Endothelial cell of umbilical vein (primary cell): Measurements from ENCODE around the gene GALNT10. TPM values are rescaled to one million over a fixed set of nuclear protein-coding genes. Genes with fewer than 3 reads are reported as not detected.

Source experiments
- BruUV-seq: library from RNA; stranded (reverse); fragments of 400-500 nt; replicated peaks from 2 replicates; lab custom pipeline; 2021; lab: Mats Ljungman, UMichigan
- CTCF ChIA-PET: fragments of 300-600, 350-600 bp; sonication (Branson Sonifier 250); formaldehyde crosslinking; loops from one replicate; lab custom pipeline; 2021; ENCODE audit warnings: antibody characterized with exemption, inconsistent platforms; lab: Charles Lee
- POLR2A ChIA-PET: fragments of 300-600, 350-600 bp; sonication (Branson Sonifier 250); formaldehyde crosslinking; loops from one replicate; lab custom pipeline; 2021; ENCODE audit warnings: antibody characterized with exemption, inconsistent platforms; lab: Charles Lee
- DNase-seq: peaks from one replicate; pipeline ENCODE4 v3.0.0-alpha.2; 2011; ENCODE audit warnings: low read depth, low spot score
- FAIRE-seq: peaks from 2 replicates; lab custom pipeline; 2011; peaks lifted over from hg19 to GRCh38; lab: Jason Lieb, UNC
- H2AFZ ChIP-seq: 2 replicates; pipeline ENCODE4 v1.6.0; 2012; ENCODE audit warnings: low read depth, low read length, control low read depth, inconsistent platforms
- H3K27ac ChIP-seq: 2 replicates; pipeline ENCODE4 v1.5.1; 2011; ENCODE audit warnings: low read depth, mild to moderate bottlenecking, control low read depth, low read length, moderate library complexity; ENCODE audit not compliant: insufficient read depth
- H3K27me3 ChIP-seq, 2 experiments: 2 replicates each; pipeline versions ENCODE4 v1.6.0 to v1.6.1; 2011; ENCODE audit warnings: low read length in 2 of 2, mixed read lengths in 1 of 2; ENCODE audit not compliant: control insufficient read depth in 2 of 2, insufficient read depth in 2 of 2
- H3K36me3 ChIP-seq, 2 experiments: 2 replicates in 1 of 2; 3 replicates in 1 of 2; pipeline ENCODE4 v1.5.1; 2011; ENCODE audit warnings: low read length in 2 of 2, mild to moderate bottlenecking in 1 of 2, moderate library complexity in 1 of 2; ENCODE audit not compliant: control insufficient read depth in 2 of 2, insufficient read depth in 2 of 2; ENCODE audit errors: extremely low read depth in 1 of 2
- H3K4me1 ChIP-seq: 3 replicates; pipeline ENCODE4 v1.5.1; 2011; ENCODE audit warnings: mild to moderate bottlenecking, low read length; ENCODE audit not compliant: control insufficient read depth, insufficient read depth; ENCODE audit errors: extremely low read depth
- H3K4me2 ChIP-seq: 2 replicates; pipeline ENCODE4 v1.6.1; 2011; ENCODE audit warnings: low read length, control low read depth, mixed read lengths; ENCODE audit not compliant: insufficient read depth
- H3K4me3 ChIP-seq, 3 experiments: fragments of 200-600 bp in 1 of 3; sonication (generic), shearing (Covaris generic) in 1 of 3; replicated peaks in 1 of 3; 2 replicates each; pipeline ENCODE4 v1.5.1; 2011 to 2016; ENCODE audit warnings: control low read depth in 3 of 3, low read length in 3 of 3, mild to moderate bottlenecking in 2 of 3, inconsistent platforms in 1 of 3, low read depth in 1 of 3, moderate library complexity in 1 of 3; ENCODE audit not compliant: insufficient read depth in 1 of 3
- H3K79me2 ChIP-seq: 2 replicates; pipeline ENCODE4 v1.6.0; 2012; ENCODE audit warnings: low read length, inconsistent platforms; ENCODE audit not compliant: control insufficient read depth, insufficient read depth
- H3K9ac ChIP-seq: replicated peaks from 2 replicates; pipeline ENCODE3; 2011; ENCODE audit warnings: low read length, control low read depth; ENCODE audit not compliant: insufficient read depth; ENCODE audit errors: extremely low read depth
- H3K9me1 ChIP-seq: replicated peaks from 3 replicates; pipeline ENCODE4 v1.6.0; 2011; ENCODE audit warnings: mild to moderate bottlenecking, low read length; ENCODE audit not compliant: control insufficient read depth, insufficient read depth; ENCODE audit errors: extremely low read depth
- H3K9me3 ChIP-seq: replicated peaks from 2 replicates; pipeline ENCODE4 v1.5.1; 2012; ENCODE audit warnings: low read length, inconsistent platforms; ENCODE audit not compliant: control insufficient read depth, insufficient read depth
- H4K20me1 ChIP-seq: replicated peaks from 2 replicates; pipeline ENCODE3; 2011; ENCODE audit warnings: mild to moderate bottlenecking, low read length; ENCODE audit not compliant: control insufficient read depth, insufficient read depth; ENCODE audit errors: extremely low read depth
- CTCF ChIP-seq, 2 donors: IDR thresholded peaks; 1 replicate in 1 of 2; 2 replicates in 1 of 2; pipeline ENCODE4 v1.5.1; 2011; ENCODE audit warnings: low read length in 2 of 2, mild to moderate bottlenecking in 2 of 2, moderate library complexity in 2 of 2, control low read depth in 1 of 2, inconsistent platforms in 1 of 2, low read depth in 1 of 2; ENCODE audit not compliant: insufficient read depth in 1 of 2; ENCODE audit errors: extremely low read depth in 1 of 2
- EZH2 ChIP-seq: IDR thresholded peaks from 2 replicates; pipeline ENCODE4 v1.6.1; 2012; ENCODE audit warnings: borderline replicate concordance, low read depth, mild to moderate bottlenecking, moderate library complexity, low read length, inconsistent platforms; ENCODE audit not compliant: severe bottlenecking
- FOS ChIP-seq: IDR thresholded peaks from 2 replicates; pipeline ENCODE4 v1.6.1; 2011; ENCODE audit warnings: mild to moderate bottlenecking, low read length, moderate library complexity, borderline replicate concordance; ENCODE audit not compliant: insufficient read depth
- GATA2 ChIP-seq: IDR thresholded peaks from 2 replicates; pipeline ENCODE4 v1.7.0; 2011; ENCODE audit warnings: low read depth, mild to moderate bottlenecking, moderate library complexity, mixed read lengths, low read length; ENCODE audit not compliant: insufficient read length, insufficient read depth
- JUN ChIP-seq: IDR thresholded peaks from 2 replicates; pipeline ENCODE4 v1.6.1; 2011; ENCODE audit warnings: borderline replicate concordance, low read depth; ENCODE audit not compliant: insufficient read length, insufficient read depth
- MAX ChIP-seq: IDR thresholded peaks from 2 replicates; pipeline ENCODE4 v1.6.1; 2011; ENCODE audit not compliant: insufficient read depth, insufficient read length
- MYC ChIP-seq: IDR thresholded peaks from one replicate; pipeline ENCODE4 v1.6.1; 2011; ENCODE audit warnings: mild to moderate bottlenecking, low read depth, low read length
- POLR2A ChIP-seq: IDR thresholded peaks from 2 replicates; pipeline ENCODE4 v1.6.1; 2012; ENCODE audit warnings: low read depth, mild to moderate bottlenecking, control low read depth, low read length
- POLR2AphosphoS5 ChIP-seq: IDR thresholded peaks from 2 replicates; pipeline ENCODE4 v1.6.1; 2012; ENCODE audit warnings: low read depth, mild to moderate bottlenecking, control low read depth, low read length, moderate library complexity; ENCODE audit not compliant: insufficient read depth
- dilution Hi-C: fragments of 300-500 bp; cut with MboI; formaldehyde crosslinking; loops from one replicate; pipeline ENCODE4 v1.15.0; 2019; ENCODE audit warnings: low sequenced_read_pairs; ENCODE audit not compliant: extremely low pct_ligation_motif_present
- intact Hi-C: fragments of 100-400 bp; cut with micrococcal nuclease; formaldehyde crosslinking; loops from one replicate; pipeline ENCODE4 v1.10.0; 2022
- polyA plus RNA-seq, 4 experiments: library from polyadenylated mRNA; depleted of rRNA in 3 of 4; stranded (reverse) in 3 of 4; unstranded in 1 of 4; fragments of >200 nt; gene quantifications; 2 replicates each; pipeline versions ENCODE4 v1.2.1 to v1.2.3, GENCODE V29; 2011 to 2012; ENCODE audit warnings: missing spikeins in 1 of 4
- total RNA-seq: library from RNA; stranded (reverse); gene quantifications from 2 replicates; pipeline ENCODE4 v1.2.3, GENCODE V29; 2021

Gene GALNT10
- total and polyA plus RNA-seq, 2 donors (not counting 3 experiments of a cell fraction or from before 2014, with no cell fraction given) = 70.2 to 77.6 TPM

- dilution Hi-C loops (no loop called here), intact Hi-C loops (no loop called here)
- CTCF ChIA-PET = interaction anchor here (1.4 to 2.0 kb wide), 2 partner anchors 104 to 111 kb away, joined by 4 to 8 read pairs; no protein-coding TSS in a partner anchor
- Histone ChIP-seq H3K9ac (no peak overlapping the region), H3K79me2 (peaks cover 13% of the 10 kb centered on the region), H3K27me3 (no peaks in the 10 kb centered on the region), H2AFZ (no peak overlapping the region), H3K9me3 (no peaks in the 10 kb centered on the region), H3K4me2 (no peak overlapping the region), H3K9me1 (no peaks in the 10 kb centered on the region), H3K4me3 (no peak overlapping the region), H3K36me3 (peaks cover 9 to 12% of the 10 kb centered on the region in 2 experiments), H4K20me1 (no peaks in the 10 kb centered on the region), H3K4me1 (peaks cover 18% of the 10 kb centered on the region), H3K27ac (no peak overlapping the region)
- TF ChIP-seq POLR2AphosphoS5 = no peak
- TF ChIP-seq MAX = no peak
- TF ChIP-seq MYC = no peak
- TF ChIP-seq POLR2A = no peak
- no peak for TF ChIP-seq EZH2
- no peak for TF ChIP-seq JUN
- TF ChIP-seq CTCF (IDR thresholded peaks at IDR 0.05; ENCODE audit: extremely low read depth in 1 of 2, insufficient read depth in 1 of 2, low read depth in 1 of 2, low read length in 2 of 2) = no peak
- no peak for TF ChIP-seq GATA2
- no peak for TF ChIP-seq FOS
- POLR2A ChIA-PET = no interaction called here
- no TSS peak for BruUV-seq
- no peak for FAIRE-seq
- DNase-seq = no peak
These were observed 102.7 kb downstream of the GALNT10 start for GRCh38 chr5:154293219-154293618.
